Measurements from ENCODE around the gene IDH1. TPM values are rescaled to one million over a fixed set of nuclear protein-coding genes. Genes with fewer than 3 reads are reported as not detected.

Gene IDH1
- total RNA-seq, 2 donors from 2014 or later: 18.9 to 30.5 TPM

DNA sequence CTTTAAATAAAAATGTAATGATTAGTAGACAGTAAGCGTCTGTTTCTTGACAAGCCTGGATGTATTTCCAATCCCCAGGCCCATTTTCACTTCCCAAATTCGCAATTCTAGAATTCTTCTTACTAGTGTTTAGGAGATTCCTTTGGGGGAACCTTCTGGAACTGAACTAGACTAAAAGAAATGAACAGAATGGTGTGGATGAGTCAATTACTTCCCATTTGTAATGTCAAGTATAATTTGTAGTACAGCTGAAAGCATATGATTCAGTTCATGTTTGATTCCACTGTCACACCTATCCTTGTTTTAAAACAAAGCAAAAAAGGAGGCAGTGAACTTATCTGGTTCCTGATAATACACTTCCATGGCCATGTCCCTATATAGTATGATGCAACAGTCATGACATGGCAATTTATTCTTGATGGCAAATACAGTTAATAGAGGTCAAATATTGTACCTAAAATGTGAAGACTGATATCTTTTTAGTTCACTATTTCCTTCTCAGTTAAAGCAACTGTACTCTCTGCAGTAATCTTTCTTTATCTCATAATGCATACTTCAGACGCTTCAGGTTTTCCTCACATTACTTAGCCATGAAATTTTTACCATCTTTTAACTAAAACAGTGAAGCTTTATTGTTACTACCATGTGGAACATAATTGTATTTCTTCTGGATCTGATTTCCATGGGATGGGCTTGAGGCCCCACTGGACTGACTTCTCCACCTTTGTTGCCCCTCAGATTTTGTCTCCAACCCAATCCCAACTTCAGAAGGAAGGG lies 2.0 kb downstream of the IDH1 start:
- Mint-ChIP-seq H3K9me3 (no peaks in the 10 kb centered on the region), H3K27ac (peak overlapping the region; percentile 16 to 48), H3K27me3 (no peaks in the 10 kb centered on the region), H3K4me3 (peak overlapping the region; percentile 97), H3K36me3 (peaks cover 5% of the 10 kb centered on the region), H3K4me1 (ENCODE audit: low read depth in 2 of 2) (peaks cover 12 to 17% of the 10 kb centered on the region in 2 donors)
- no peak for DNase-seq (ENCODE audit: low spot score)
- no peak for ATAC-seq

DNA sequence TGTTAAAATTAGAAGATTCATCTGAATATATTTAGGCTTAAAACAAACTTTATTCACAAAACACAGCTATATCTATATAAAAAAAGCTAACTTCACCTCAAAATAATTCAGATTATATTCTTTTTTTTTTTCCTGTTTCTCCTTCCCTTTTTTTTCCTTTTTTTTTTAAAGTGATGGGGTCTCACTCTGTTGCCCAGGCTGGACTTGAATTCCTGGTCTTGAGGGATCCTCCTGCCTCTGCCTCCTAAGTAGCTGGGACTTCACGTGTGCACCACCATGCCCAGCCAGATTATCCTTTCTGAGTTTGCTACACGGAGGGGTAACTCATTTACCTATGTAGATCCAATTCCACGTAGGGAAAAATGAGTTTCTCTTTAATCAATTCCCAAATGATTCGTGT lies 3.8 kb downstream of the IDH1 start:
- no peak for ATAC-seq
- DNase-seq (ENCODE audit: low spot score): no peak
- peaks cover 5% of the 10 kb centered on the region for H3K36me3 Mint-ChIP-seq

DNA sequence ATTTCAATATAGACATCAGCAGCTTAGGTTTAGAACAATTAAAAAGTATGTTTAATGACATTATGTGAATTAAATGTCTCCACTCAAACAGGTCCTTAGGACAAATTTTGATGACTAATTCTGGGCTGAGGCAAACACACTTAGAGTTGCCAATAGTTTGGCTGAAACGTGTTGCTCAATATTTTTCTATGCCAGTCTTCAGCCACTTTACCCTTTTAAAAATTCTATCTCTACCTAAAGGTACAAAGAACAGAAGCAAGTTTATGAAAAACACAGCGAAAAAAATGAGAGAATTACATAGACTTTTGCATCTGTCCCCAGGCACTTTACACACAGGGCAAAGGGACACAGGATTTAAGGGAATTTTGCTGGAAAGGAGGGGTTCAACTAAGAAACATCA lies 4.5 kb downstream of the IDH1 start:
- DNase-seq (ENCODE audit: low spot score) (no peak), ATAC-seq (no peak)
- H3K4me3 Mint-ChIP-seq: no peak overlapping the region
- peaks cover 9 to 17% of the 10 kb centered on the region in 2 donors for H3K4me1 Mint-ChIP-seq (ENCODE audit: low read depth in 2 of 2)
- peaks cover 5% of the 10 kb centered on the region for H3K36me3 Mint-ChIP-seq
- no peaks in the 10 kb centered on the region for H3K27me3 Mint-ChIP-seq
- no peaks in the 10 kb centered on the region for H3K9me3 Mint-ChIP-seq
- H3K27ac Mint-ChIP-seq: no peak overlapping the region

More for the DNA sequence above, 3.8 kb downstream of the IDH1 start:
- Mint-ChIP-seq H3K4me1 (ENCODE audit: low read depth in 2 of 2) (peaks cover 12 to 17% of the 10 kb centered on the region in 2 donors), H3K9me3 (no peaks in the 10 kb centered on the region), H3K27me3 (no peaks in the 10 kb centered on the region), H3K27ac (no peak overlapping the region), H3K4me3 (no peak overlapping the region)

DNA sequence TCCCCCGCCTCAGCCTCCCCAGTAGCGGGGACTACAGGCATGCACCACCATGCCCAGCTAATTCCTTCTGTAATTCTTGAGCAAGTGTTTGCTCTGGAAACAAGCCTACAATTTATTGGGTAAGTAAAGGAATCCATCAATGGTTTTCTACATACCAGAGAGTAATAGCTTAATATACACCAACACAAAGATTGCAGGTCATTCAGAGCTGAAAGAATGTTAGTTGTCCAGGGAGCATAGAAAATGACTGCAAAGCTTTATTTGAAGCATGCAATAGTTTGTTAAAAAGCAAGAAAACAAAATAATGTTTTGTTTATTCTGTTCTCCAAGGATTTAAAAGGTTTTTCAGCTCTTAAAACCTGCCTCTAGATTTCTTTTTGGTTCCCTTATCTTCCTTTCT lies 5.6 kb downstream of the IDH1 start:
- Mint-ChIP-seq H3K27ac (no peak overlapping the region), H3K36me3 (peaks cover 5% of the 10 kb centered on the region), H3K4me3 (no peak overlapping the region), H3K9me3 (no peaks in the 10 kb centered on the region), H3K27me3 (no peaks in the 10 kb centered on the region), H3K4me1 (ENCODE audit: low read depth in 2 of 2) (peaks cover 5 to 12% of the 10 kb centered on the region in 2 donors)
- ATAC-seq (no peak), DNase-seq (ENCODE audit: low spot score) (no peak)

DNA sequence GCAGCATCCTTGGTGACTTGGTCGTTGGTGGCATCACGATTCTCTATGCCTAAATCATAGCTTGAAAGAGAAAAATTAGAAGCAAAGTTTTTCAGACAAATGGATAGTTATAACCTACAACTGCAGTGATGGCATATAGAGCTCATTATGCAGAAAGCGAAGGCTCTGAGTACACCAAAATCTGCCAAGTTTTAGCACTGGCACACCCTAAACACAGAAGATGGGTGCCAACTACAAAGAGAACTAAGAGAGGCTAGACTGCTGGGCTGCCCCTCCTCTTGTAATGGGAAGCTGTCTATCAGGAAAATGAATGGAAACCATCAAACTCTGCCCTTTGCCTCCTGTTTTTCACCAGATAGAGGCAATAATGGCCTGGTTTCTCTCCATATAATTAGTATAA lies 6.3 kb downstream of the IDH1 start:
- Mint-ChIP-seq H3K27me3 (no peaks in the 10 kb centered on the region), H3K9me3 (no peaks in the 10 kb centered on the region), H3K27ac (no peak overlapping the region), H3K4me3 (no peak overlapping the region), H3K4me1 (ENCODE audit: low read depth in 2 of 2) (peaks cover 4 to 8% of the 10 kb centered on the region in 2 donors), H3K36me3 (peaks cover 5% of the 10 kb centered on the region)
- no peak for ATAC-seq
- no peak for DNase-seq (ENCODE audit: low spot score)

DNA sequence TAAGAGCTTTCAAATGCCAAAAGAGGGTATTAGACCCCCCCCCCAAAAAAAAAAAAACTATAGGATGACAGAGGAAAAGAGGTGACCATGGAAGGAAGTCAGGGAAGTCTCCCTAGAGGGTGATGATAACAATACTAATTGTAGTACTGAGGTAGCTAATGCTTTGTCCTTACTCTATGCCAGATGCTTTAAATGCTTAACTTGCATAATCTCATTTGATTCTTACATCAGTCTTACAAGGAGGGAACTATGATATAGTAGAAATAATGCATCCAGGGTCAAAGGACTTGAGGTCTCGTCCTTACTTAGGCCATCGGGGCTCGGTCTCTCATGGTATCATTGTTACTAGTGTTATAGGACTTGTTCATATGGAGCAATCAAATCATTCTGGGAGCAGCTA lies 9.1 kb downstream of the IDH1 start:
- H3K4me1 Mint-ChIP-seq (ENCODE audit: low read depth in 2 of 2): no peaks in the 10 kb centered on the region
- DNase-seq (ENCODE audit: low spot score) (no peak), ATAC-seq (no peak)
- no peaks in the 10 kb centered on the region for H3K27me3 Mint-ChIP-seq
- H3K27ac Mint-ChIP-seq: no peak overlapping the region
- H3K4me3 Mint-ChIP-seq: no peak overlapping the region
- no peaks in the 10 kb centered on the region for H3K36me3 Mint-ChIP-seq
- no peaks in the 10 kb centered on the region for H3K9me3 Mint-ChIP-seq

DNA sequence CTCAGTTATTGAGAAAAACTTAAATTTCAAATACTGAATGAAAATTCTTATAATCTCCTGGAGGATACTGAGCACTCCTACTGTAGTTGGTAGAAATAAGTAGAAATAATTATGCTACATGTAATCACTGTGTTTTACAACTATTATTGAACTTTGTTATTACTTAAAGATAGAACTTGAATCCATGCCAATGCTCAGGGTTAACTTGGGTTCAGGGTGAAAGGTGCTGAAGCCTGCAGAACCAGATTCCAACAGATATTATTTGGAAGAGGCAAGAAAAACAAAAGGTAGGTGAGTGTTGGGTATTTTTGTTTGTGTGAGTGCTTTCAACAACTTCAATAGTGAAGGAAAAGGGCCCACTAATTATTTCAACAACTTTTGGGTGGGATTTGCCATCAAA lies 10.4 kb downstream of the IDH1 start:
- Mint-ChIP-seq H3K4me1 (ENCODE audit: low read depth in 2 of 2) (no peaks in the 10 kb centered on the region), H3K36me3 (peaks cover 5% of the 10 kb centered on the region), H3K27me3 (no peaks in the 10 kb centered on the region), H3K4me3 (no peak overlapping the region), H3K27ac (no peak overlapping the region), H3K9me3 (no peaks in the 10 kb centered on the region)
- DNase-seq (ENCODE audit: low spot score) (no peak), ATAC-seq (no peak)

DNA sequence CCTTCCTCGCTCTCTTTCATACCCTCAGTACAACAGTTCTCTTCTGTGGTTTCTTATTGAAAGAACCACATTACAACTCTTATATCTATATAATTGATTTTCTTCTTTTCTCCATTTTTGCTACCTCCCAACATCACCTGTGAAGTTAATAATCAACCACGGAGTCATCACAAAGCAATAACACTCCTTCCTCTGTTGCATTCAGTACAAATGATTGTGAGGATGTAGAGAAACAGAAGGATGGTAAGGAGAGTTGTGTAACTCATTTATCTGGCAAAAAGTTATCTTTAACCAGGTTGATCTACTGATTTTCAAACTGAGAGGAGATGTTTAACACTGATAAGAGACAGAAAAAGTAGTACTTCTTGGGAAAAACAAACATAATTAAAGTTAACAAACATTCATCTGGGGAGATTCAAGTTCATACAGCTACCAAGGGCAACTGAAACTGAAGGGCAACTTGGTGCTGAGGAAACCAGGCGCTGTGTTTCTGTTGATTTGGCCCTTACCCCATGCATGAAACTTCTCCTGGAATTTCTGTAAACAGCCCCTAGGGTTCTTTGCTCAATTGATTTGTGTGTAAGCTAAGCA lies 14.2 kb downstream of the IDH1 start:
- Mint-ChIP-seq H3K4me1 (ENCODE audit: low read depth in 2 of 2) (no peaks in the 10 kb centered on the region), H3K36me3 (peaks cover 8% of the 10 kb centered on the region), H3K4me3 (no peak overlapping the region), H3K27ac (no peak overlapping the region), H3K27me3 (no peaks in the 10 kb centered on the region), H3K9me3 (no peaks in the 10 kb centered on the region)
- DNase-seq (ENCODE audit: low spot score): no peak
- no peak for ATAC-seq

DNA sequence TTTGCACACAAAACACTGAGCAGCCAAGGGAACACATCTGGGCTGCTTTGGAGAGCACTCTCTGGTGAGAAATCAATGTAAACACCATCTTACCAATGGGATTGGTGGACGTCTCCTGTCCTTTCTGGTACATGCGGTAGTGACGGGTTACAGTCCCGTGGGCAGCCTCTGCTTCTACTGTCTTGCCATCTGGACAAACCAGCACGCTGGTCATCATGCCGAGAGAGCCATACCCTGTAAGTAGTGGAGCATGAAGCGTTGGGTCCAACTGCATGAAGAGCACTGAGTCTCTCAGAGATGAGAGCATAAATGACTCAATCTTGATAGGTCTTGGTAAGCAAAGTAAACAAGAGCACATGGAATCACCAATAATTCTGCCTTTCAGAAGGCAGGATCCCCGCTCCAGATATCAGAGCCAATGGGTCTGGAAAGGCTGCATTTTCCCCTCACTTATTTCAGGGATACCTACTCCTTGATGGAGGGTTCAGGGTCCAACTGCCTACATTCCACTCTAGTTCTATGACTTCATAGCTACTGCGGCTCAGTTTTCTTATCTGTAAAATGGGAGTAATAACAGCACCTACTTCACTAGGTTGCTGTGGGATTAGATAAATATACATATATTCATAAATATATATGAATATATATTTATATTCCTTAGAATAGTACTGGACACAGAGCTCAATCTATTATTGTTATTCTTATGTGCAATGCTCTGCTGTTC lies 14.9 kb downstream of the IDH1 start:
- ATAC-seq (no peak), DNase-seq (ENCODE audit: low spot score) (no peak)
- H3K4me3 Mint-ChIP-seq: no peak overlapping the region
- no peaks in the 10 kb centered on the region for H3K4me1 Mint-ChIP-seq (ENCODE audit: low read depth in 2 of 2)
- peaks cover 8% of the 10 kb centered on the region for H3K36me3 Mint-ChIP-seq
- no peak overlapping the region for H3K27ac Mint-ChIP-seq
- H3K27me3 Mint-ChIP-seq: no peaks in the 10 kb centered on the region
- no peaks in the 10 kb centered on the region for H3K9me3 Mint-ChIP-seq

DNA sequence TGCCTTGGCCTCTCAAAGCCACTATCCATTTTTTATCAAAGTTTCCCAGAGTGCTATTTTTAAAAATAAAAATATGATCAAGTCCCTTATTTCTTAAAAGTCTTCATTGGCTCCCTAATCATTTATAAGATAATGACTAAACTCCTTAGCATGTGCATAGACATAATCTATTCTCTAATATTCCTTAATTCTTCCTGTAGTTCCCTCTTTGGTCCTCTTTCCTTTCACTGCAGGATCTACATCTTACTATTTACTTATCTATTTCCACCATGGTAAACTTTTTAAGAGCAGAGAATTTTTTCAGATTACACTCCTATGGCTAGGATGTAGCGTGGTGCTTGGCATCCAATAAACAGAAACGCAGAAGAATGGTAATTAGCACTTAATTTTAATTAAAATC lies 19.0 kb downstream of the IDH1 start:
- ATAC-seq (no peak), DNase-seq (ENCODE audit: low spot score) (no peak)
- H3K27ac Mint-ChIP-seq: no peak overlapping the region
- no peaks in the 10 kb centered on the region for H3K4me1 Mint-ChIP-seq (ENCODE audit: low read depth in 2 of 2)
- H3K27me3 Mint-ChIP-seq: peaks cover 0 to 2% of the 10 kb centered on the region in 2 donors
- peaks cover 8% of the 10 kb centered on the region for H3K36me3 Mint-ChIP-seq
- H3K9me3 Mint-ChIP-seq: peaks cover 4% of the 10 kb centered on the region
- no peak overlapping the region for H3K4me3 Mint-ChIP-seq

DNA sequence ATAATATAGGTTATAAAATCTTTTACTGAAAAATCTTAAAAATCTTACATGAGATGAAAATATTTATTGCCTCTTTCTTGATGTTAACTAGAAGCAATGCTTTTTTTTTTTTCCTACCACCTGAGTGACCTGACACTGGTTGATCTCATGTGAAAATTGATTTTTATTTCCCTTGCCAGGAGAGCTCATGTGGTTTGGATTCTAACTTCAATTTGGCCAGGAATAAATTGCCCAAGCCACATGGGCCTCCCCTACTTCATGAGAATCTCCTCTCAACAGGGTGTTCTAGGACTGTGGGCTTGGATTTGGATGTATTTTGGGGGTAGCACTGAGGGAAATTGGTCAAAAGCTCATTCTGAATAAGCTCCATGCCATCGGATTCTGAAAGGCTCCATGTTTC lies 20.1 kb downstream of the IDH1 start:
- Mint-ChIP-seq H3K27ac (no peak overlapping the region), H3K27me3 (peaks cover 0 to 2% of the 10 kb centered on the region in 2 donors), H3K9me3 (peaks cover 4% of the 10 kb centered on the region), H3K36me3 (peaks cover 7% of the 10 kb centered on the region), H3K4me1 (ENCODE audit: low read depth in 2 of 2) (no peaks in the 10 kb centered on the region), H3K4me3 (no peak overlapping the region)
- DNase-seq (ENCODE audit: low spot score): no peak
- no peak for ATAC-seq

DNA sequence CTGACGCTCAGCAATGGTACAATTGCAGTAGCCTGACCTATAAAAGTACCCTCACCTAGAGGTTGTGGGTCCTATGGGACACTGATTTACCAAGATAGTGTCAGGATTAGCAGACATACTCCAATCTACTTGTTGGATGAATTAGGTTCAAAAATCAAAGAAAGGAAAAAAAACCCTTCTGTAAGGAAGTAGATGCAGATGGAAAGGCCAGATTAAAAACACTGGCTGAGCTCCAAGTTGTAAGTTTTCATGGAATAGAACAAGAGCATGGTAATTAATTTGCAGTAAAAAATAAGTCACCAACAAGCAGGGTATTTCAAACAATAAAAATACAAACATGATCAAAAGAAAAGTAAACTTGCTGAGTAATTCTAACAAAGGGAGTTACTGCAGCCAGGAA lies 26.4 kb downstream of the IDH1 start:
- peaks cover 7 to 9% of the 10 kb centered on the region in 2 donors for H3K27me3 Mint-ChIP-seq
- ATAC-seq: no peak
- H3K27ac Mint-ChIP-seq: no peak overlapping the region

DNA sequence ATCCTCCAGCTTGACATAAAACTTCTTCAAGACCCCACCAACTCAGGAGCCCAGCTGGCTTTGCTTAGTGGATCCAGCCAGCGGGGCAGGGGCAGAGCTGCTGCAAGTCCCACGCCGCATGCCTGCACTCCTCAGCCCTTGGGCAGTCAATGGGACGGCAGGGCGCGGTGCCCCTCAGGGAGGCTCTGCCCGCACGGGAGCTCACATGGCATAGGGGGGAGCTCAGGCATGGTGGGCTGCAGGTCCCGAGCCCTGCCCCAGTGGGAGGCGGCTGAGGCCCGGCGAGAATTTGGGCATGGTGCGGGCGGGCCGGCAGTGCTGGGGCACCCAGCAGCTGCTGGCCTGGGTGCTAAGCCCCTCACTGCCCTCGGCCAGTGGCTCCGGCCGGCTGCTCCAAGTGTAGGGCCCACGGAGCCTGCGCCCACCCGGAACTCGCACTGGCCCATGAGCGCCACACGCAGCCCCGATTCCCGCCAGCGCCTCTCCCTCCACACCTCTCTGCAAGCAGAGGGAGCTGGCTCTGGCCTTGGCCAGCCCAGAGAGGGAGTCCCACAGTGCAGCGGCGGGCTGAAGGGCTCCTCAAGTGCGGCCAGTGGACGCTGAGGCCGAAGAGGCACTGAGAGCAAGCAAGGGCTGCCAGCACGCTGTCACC lies 27.2 kb downstream of the IDH1 start:
- H3K27ac Mint-ChIP-seq: no peak overlapping the region
- peak in 1 of 2 donors; percentile 45 for ATAC-seq
- H3K27me3 Mint-ChIP-seq: peaks cover 7 to 9% of the 10 kb centered on the region in 2 donors
- H3K9me3 Mint-ChIP-seq: peaks cover 4% of the 10 kb centered on the region
- no peaks in the 10 kb centered on the region for H3K36me3 Mint-ChIP-seq
- no peak for DNase-seq (ENCODE audit: low spot score)
- no peak overlapping the region for H3K4me3 Mint-ChIP-seq
- no peaks in the 10 kb centered on the region for H3K4me1 Mint-ChIP-seq (ENCODE audit: low read depth in 2 of 2)

More for the DNA sequence above, 26.4 kb downstream of the IDH1 start:
- Mint-ChIP-seq H3K4me3 (no peak overlapping the region), H3K4me1 (ENCODE audit: low read depth in 2 of 2) (no peaks in the 10 kb centered on the region), H3K36me3 (no peaks in the 10 kb centered on the region), H3K9me3 (peaks cover 4% of the 10 kb centered on the region)
- DNase-seq (ENCODE audit: low spot score): no peak

DNA sequence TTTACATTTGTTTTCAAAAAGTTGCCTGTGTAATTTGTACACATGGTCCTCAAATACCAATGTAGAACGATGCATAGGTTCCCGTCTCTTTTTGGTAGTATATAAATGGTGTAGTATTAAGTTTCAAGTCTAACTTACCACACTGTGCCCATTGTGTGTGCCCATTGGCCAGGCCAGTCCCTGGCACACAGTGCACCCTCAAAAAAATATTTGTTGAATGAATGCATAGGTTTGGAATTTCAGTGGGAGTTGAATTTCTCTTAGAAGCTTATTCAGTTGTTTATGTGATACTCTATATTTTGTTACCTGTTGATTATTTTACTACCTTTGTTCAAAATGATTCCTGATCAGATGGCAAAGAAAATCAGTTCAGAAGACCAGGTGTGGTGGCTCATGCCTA lies 30.1 kb downstream of the IDH1 start:
- Mint-ChIP-seq H3K27me3 (peaks cover 14 to 17% of the 10 kb centered on the region in 2 donors), H3K36me3 (no peaks in the 10 kb centered on the region), H3K4me3 (no peak overlapping the region), H3K4me1 (ENCODE audit: low read depth in 2 of 2) (no peaks in the 10 kb centered on the region), H3K27ac (no peak overlapping the region), H3K9me3 (no peaks in the 10 kb centered on the region)
- ATAC-seq: no peak
- no peak for DNase-seq (ENCODE audit: low spot score)
